GM21423 (cell line): ENCODE data around the gene SMIM30.
"Not testable (repeated sequence)": the region's sequence is repeated elsewhere in the genome, so short reads cannot be mapped to it uniquely, and the experiment has no call there.

Source experiments
- ATAC-seq: cut with Tn5 transposase; IDR thresholded peaks from one replicate; pipeline ENCODE4 v1.9.1; 2021; ENCODE audit warnings: mild to moderate bottlenecking, moderate library complexity; ENCODE audit not compliant: unreplicated experiment

The SMIM30 gene

GRCh38 chr7:113118074-113118959 is at the start of gene SMIM30:
Gene SMIM30, minus strand, starts transcription at chr7:113118554. Its CDS starts 976 bp downstream, at chr7:113117578.
- ATAC-seq = peak; percentile 100

- ATAC-seq = not testable (repeated sequence)
These were observed 47.8 kb upstream of the SMIM30 start for GRCh38 chr7:113166176-113166575.

GRCh38 chr7:113161050-113161449 is 42.7 kb upstream of the SMIM30 start:
- no peak for ATAC-seq

GRCh38 chr7:113159746-113160339 is 41.5 kb upstream of the SMIM30 start:
- peak; percentile 70 for ATAC-seq

- no peak for ATAC-seq
These were observed 40.4 kb upstream of the SMIM30 start for GRCh38 chr7:113158756-113159155.

GRCh38 chr7:113154117-113154516 is 35.8 kb upstream of the SMIM30 start:
- ATAC-seq = no peak

- ATAC-seq = no peak
These were observed 26.5 kb upstream of the SMIM30 start for GRCh38 chr7:113144817-113145216.

GRCh38 chr7:113143486-113144257 is 25.3 kb upstream of the SMIM30 start:
- peak; percentile 59 for ATAC-seq

DNA sequence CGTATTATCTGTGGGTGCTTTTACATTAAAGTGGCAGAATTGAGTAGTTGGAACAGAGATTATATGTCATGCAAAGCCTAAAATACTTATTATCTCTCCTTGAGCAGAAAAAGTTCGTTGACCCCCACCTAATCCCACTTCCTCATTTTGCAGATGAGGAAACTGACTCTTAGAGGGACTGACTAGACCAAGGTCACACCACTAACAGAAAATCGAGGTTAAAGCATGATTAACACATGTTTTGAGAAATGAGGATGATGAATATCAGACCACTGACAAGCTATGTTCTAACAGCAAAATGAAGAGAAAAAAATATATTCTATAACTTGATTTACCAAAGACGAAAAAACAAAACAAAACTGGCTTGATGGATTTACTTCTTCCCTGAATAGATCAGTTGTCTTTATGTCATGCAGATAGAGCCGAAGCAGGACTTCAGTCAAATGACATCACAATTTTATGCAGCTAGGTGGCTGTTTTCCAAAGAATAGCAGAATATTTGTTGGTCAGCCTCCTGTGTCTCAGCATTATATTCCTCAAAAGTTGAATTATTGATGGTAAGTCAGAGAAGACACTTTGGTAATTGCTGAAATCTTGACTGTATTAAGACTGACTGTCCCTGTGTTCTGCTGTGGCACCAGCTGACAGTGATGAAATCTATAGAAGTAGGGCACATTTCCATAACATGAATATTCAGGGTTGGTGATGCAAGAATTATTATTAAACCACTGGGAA is 24.2 kb upstream of the SMIM30 start:
- ATAC-seq = peak; percentile 62

DNA sequence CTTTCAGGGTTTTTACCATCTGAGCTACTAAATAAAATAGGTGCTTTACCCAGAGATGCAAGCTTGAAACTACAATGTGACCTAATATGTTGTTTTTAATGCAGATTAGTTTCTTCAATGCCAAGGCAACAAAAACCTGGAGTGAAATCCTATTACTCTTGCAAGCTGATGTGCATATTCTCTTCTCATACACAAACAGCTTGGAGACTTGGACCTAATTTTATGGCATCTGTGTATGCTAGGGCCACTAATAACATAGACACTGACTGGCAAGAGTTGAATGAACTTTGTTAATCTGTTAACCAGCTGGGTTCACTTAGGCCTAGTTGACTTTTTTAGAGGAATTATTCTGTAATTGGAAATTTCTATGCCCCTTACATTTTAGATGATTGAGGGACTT is 23.4 kb upstream of the SMIM30 start:
- no peak for ATAC-seq

DNA sequence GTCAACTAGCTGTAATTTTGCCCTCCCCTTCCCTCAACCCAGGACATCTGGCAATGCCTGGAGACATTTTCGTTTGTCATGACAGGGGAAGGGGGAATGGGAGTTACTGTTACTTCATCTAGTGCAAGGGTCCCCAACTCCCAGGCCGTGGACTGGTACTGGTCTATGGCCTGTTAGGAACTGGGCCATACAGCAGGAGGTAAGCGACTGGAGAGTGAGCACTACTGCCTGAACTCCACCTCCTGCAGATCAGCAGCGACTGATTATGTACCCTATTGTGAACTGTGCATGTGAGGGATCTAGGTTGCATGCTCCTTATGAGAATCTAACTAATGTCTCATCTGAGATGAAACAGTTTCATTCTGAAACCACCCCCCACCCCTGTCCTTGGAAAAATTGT is 22.6 kb upstream of the SMIM30 start:
- ATAC-seq = no peak

DNA sequence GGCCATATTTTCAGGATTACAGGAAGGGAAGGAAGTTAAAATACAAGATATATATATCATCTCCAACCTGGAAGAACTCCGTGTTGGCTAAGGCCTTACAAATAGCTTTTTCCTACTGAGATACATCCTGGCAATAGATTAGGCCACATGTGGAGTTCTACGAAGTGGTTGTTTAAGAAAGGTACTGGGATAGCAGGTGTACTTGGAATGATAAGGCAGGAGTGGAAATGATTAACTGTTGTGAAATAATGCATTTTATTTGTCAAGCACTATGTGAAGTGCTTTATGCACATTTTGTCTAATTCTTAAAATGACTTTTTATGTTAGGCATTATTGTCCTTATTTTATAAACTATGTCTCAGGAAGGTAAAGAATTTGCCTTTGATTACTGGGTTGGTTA is 18.9 kb upstream of the SMIM30 start:
- no peak for ATAC-seq

GRCh38 chr7:113134025-113134424 is 15.7 kb upstream of the SMIM30 start:
- ATAC-seq = no peak

DNA sequence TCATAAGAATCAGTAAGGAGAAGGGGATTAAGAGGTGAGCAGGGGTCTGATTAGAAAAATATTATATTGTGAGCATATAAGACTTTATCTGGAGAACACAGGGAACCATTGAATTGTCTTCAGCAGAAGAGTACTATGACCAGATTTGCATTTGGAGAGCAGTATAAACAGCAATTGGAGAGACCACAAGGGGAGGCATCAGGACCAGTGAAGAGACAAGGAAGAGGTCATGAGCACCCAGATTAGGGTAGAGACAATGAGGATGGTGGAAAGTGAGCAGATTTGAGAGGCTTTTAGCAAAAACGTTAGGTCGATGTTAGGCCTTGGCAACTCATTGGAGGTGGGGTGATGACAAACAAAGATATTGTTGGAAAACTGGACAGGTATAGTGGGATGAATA is 13.0 kb upstream of the SMIM30 start:
- no peak for ATAC-seq

- ATAC-seq = no peak
These were observed 9.7 kb upstream of the SMIM30 start for GRCh38 chr7:113128031-113128430.

DNA sequence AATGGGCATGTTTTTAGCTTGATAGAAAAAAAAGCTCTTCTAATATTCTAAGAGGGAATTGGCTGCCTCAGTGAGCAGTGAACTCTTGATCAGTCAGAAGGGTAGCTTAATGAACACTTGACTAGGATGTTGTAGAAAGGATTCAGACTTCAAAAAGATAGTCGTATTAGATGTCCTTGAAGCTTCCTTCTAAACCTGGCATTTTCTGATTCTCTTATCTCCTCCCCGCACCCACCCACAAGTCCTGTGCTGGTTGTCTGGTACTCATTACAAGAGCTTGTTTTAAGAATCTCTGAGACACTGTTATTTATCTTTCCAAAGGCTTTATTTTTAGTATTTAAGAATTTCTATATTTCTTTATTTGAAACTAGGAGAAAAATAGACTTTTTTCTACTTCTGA is 7.4 kb upstream of the SMIM30 start:
- ATAC-seq = no peak

DNA sequence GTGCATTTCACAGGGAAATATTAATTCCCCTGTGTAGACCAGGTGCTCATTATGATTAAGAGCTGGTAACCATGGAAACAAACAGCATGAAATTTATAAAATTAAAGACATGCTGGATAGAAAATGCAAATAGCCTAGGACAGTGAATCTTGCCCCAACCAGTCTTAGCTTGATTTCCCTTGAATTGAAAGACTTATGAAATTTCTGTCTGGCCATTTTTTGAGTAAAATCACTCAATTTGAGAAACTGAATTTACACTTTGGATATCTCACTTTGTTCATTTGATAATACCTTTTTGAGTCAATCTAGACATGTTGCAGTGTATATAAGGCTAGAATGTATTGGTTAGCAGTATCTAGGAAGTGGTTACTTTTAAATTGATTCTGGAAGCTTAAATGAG is 4.4 kb upstream of the SMIM30 start:
- no peak for ATAC-seq

DNA sequence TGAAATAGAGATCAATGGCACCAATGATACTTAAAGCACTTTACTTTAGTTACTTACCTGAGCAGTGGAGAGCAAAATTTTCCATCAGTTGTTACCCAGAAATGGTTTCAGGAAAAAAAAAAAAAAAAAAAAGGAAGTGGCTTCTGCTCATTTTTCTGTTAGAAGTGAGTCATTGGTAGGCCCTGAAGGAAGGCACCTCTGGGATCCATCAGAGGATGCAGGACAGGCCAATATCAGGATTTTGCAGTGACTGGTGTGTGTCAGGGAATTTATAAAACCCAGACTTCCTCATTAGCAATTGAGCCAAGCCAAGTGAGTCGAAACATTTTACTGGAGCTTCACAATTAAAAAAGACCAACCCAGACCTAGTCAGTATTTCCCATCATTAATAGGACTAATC is 2.3 kb upstream of the SMIM30 start:
- ATAC-seq = no peak

GRCh38 chr7:113119429-113119828 is 1.1 kb upstream of the SMIM30 start:
- ATAC-seq = no peak

DNA sequence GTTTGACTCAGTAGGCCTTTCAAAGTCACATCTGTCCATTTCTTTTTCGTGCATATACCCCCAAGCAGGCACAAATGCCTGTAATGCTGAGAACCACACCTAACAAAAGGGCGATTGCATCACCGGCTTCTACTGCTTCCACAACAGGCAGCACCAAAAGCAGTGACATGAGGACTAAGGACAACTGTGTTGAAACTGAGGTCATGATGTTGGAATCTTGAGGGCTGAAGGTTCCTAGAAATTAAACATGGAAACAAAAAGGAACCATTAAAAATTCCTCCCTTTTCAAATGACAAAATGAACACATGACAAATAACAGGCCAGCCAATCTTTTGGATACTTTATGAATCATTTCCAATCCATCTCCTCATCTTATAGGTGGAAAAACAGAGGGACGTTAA is 980 bp downstream of the SMIM30 start:
- not testable (repeated sequence) for ATAC-seq

GRCh38 chr7:113113912-113114311 is 4.4 kb downstream of the SMIM30 start:
- no peak for ATAC-seq
